A673 (cell line): ENCODE measurements around the gene DLX1.

Experiments
- CTCF ChIP-seq: fragments of 300-800, 200-600 bp; sonication (generic); conservative IDR thresholded peaks from 2 replicates; pipeline ENCODE4 v1.5.1; 2017; ENCODE audit warnings: low read depth, mild to moderate bottlenecking, antibody characterized with exemption, low read length, moderate library complexity, mixed read lengths
- EZH2 ChIP-seq: fragments of 200-600 bp; sonication (generic); IDR thresholded peaks from 2 replicates; pipeline ENCODE4 v1.6.1; 2017; ENCODE audit warnings: borderline replicate concordance, low read depth, mild to moderate bottlenecking, mixed read lengths, antibody characterized with exemption, low read length; ENCODE audit not compliant: poor library complexity, severe bottlenecking

GRCh38 chr2:172079416-172079815 lies 5.9 kb upstream of the DLX1 start:
- TF ChIP-seq CTCF: no peak
- no peak for TF ChIP-seq EZH2
